IPS DF 4.7 (cell line): ENCODE data around the gene IFTAP.

Source experiments
- DNase-seq: peaks from one replicate; pipeline ENCODE4 v3.0.0-alpha.2; 2013; ENCODE audit warnings: low spot score; ENCODE audit errors: extremely low read depth

The IFTAP gene

GRCh38 chr11:36596880-36597279, 2.6 kb downstream of the IFTAP start:
- no peak for DNase-seq

- no peak for DNase-seq
Observed at GRCh38 chr11:36598051-36598450, 3.7 kb downstream of the IFTAP start, which contains the start of gene RAG2. TSS of gene RAG2 (minus strand) at chr11:36598236. CDS start at chr11:36594168, 4,068 bp downstream.

GRCh38 chr11:36600180-36600579, 5.9 kb downstream of the IFTAP start:
- no peak for DNase-seq

GRCh38 chr11:36601155-36601554, 6.9 kb downstream of the IFTAP start:
- no peak for DNase-seq

- no peak for DNase-seq
Observed at GRCh38 chr11:36602135-36602534, 7.8 kb downstream of the IFTAP start.

GRCh38 chr11:36605221-36606216, 11.2 kb downstream of the IFTAP start:
- no peak for DNase-seq

GRCh38 chr11:36608491-36609199, 14.3 kb downstream of the IFTAP start:
- no peak for DNase-seq

- no peak for DNase-seq
Observed at GRCh38 chr11:36609383-36609782, 15.1 kb downstream of the IFTAP start.

- no peak for DNase-seq
Observed at GRCh38 chr11:36615826-36616225, 21.5 kb downstream of the IFTAP start.

- no peak for DNase-seq
Observed at GRCh38 chr11:36617543-36618362, 23.5 kb downstream of the IFTAP start.

GRCh38 chr11:36618363-36619047, 24.2 kb downstream of the IFTAP start:
- DNase-seq: no peak

GRCh38 chr11:36619502-36619901, 25.2 kb downstream of the IFTAP start:
- DNase-seq: no peak

GRCh38 chr11:36620246-36620645, 25.9 kb downstream of the IFTAP start:
- DNase-seq: no peak

GRCh38 chr11:36622431-36623136, 28.3 kb downstream of the IFTAP start:
- DNase-seq: no peak

GRCh38 chr11:36623494-36623893, 29.2 kb downstream of the IFTAP start:
- no peak for DNase-seq

- DNase-seq: no peak
Observed at GRCh38 chr11:36627006-36627405, 32.7 kb downstream of the IFTAP start.

- DNase-seq: no peak
Observed at GRCh38 chr11:36627471-36627870, 33.2 kb downstream of the IFTAP start.

GRCh38 chr11:36628141-36628540, 33.8 kb downstream of the IFTAP start:
- DNase-seq: no peak

GRCh38 chr11:36628765-36629244, 34.5 kb downstream of the IFTAP start:
- DNase-seq: no peak

GRCh38 chr11:36631774-36632173, 37.5 kb downstream of the IFTAP start:
- DNase-seq: no peak
